GM12878 (cell line): Measurements from ENCODE around the gene DIPK1A. TPM values are rescaled to one million over a fixed set of nuclear protein-coding genes. Genes with fewer than 3 reads are reported as not detected.

ENCODE experiments used
- SMAD5 ChIP-seq: IDR thresholded peaks from 2 replicates; pipeline ENCODE4 v1.6.1; 2016; ENCODE audit warnings: antibody characterized with exemption, low read depth
- SMARCA5 ChIP-seq: fragments of 450-650 bp; IDR thresholded peaks from 2 replicates; pipeline ENCODE4 v1.6.1; 2017; ENCODE audit warnings: mild to moderate bottlenecking
- USF2 ChIP-seq: IDR thresholded peaks from 2 replicates; pipeline ENCODE4 v1.6.1; 2011; ENCODE audit warnings: low read depth, low read length, improper control_type of control experiment, borderline replicate concordance
- ZBTB11 ChIP-seq: fragments of 450-650 bp; formaldehyde crosslinking; IDR thresholded peaks from 2 replicates; pipeline ENCODE4 v1.5.0; 2022; ENCODE audit warnings: mild to moderate bottlenecking, missing genetic modification characterization
- polyA plus RNA-seq, 11 experiments: library from polyadenylated mRNA; depleted of rRNA in 4 of 11; unstranded in 6 of 11; stranded (reverse) in 5 of 11; fragments of >200 nt; fragmentation: Nextera tagmentation in 4 of 11; fragmentation: Illumina TruSeq in 1 of 11; extraction: Ambion mirVana in 4 of 11; extraction: Trizol in 1 of 11; gene quantifications; 1 replicate in 1 of 11; 2 replicates in 10 of 11; pipeline versions ENCODE4 v1.2.1 to v1.2.3, GENCODE V29; 2011 to 2016; ENCODE audit warnings: inconsistent platforms in 2 of 11, missing spikeins in 2 of 11, low read depth in 1 of 11
- total RNA-seq, 4 experiments: library from RNA; depleted of rRNA in 3 of 4; stranded (reverse); fragments of >200 nt in 3 of 4; fragmentation: Illumina TruSeq in 1 of 4; extraction: Trizol in 1 of 4; gene quantifications; 2 replicates each; pipeline versions ENCODE4 v1.2.1 to v1.2.3, GENCODE V29; 2013 to 2021
- TF ChIP-seq, protein P1 (sequence below): IDR thresholded peaks from 2 replicates; pipeline ENCODE4 v1.6.1; 2012; ENCODE audit warnings: low read depth, low read length, improper control_type of control experiment
- TF ChIP-seq, protein P2 (sequence below): IDR thresholded peaks from 2 replicates; pipeline ENCODE4 v1.6.1; 2011; ENCODE audit warnings: borderline replicate concordance, low read depth, mild to moderate bottlenecking, moderate library complexity, low read length; ENCODE audit not compliant: insufficient read depth, poor library complexity, severe bottlenecking

The DIPK1A gene
- total and polyA plus RNA-seq, 10 of the 15 experiments (the other 5 are each of a cell fraction or from before 2014, with no cell fraction given) = 4.9 to 15.0 (median 9.7) TPM

DNA sequence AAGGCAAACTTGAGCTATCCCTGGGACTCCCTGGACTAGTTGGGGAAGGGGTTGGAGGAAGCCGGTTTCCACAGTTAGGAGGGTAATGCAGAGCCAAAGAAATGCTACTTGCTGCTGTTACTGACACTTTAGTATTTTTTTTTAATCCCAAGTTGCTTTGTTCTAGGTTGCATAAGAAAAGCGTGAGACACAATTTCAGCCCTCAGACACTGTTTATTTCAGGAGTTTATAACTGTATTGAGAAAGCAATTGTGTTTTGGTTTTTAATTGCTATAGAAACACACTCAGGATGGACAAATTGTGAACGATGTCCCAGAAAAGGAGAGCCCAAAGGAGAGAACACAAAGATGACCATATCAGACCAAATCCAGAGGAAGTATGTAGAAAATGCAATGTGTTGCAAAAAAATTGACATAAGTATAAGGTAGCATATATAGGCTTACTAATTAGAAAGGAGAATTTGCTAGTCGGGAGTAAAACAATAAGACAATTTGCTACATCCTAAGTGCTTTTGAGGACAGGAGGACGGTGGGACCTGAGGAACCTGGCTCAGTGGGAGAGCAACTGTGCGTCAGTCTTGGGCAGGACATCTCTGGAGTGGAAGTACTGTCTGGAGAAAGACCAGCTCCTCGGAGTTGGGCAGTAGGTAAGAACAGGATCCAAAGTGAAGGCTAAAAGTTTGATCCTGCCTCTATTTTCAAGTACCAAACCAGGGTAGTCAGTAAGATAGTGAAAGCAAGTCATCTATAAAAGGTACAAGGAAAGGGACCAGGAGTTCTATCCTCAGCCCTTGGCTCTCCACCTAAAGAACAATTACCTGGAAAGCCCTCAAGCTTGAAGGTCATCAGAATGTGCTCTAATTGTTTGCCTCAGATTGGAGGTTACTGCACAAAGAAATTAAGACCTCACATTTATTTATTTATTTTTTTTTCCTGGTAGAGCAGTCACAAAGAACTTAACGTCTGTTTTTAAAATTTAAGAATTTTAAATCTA is 39.9 kb downstream of the DIPK1A start (continued):
- TF ChIP-seq, protein P1, sequence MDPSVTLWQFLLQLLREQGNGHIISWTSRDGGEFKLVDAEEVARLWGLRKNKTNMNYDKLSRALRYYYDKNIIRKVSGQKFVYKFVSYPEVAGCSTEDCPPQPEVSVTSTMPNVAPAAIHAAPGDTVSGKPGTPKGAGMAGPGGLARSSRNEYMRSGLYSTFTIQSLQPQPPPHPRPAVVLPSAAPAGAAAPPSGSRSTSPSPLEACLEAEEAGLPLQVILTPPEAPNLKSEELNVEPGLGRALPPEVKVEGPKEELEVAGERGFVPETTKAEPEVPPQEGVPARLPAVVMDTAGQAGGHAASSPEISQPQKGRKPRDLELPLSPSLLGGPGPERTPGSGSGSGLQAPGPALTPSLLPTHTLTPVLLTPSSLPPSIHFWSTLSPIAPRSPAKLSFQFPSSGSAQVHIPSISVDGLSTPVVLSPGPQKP = no peak
- TF ChIP-seq SMARCA5 (no peak), ZBTB11 (no peak), USF2 (no peak), SMAD5 (no peak)
- TF ChIP-seq, protein P2, sequence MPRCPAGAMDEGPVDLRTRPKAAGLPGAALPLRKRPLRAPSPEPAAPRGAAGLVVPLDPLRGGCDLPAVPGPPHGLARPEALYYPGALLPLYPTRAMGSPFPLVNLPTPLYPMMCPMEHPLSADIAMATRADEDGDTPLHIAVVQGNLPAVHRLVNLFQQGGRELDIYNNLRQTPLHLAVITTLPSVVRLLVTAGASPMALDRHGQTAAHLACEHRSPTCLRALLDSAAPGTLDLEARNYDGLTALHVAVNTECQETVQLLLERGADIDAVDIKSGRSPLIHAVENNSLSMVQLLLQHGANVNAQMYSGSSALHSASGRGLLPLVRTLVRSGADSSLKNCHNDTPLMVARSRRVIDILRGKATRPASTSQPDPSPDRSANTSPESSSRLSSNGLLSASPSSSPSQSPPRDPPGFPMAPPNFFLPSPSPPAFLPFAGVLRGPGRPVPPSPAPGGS = no peak
